SK-N-SH (cell line): ENCODE data around the gene LRRC8C. TPM values are rescaled to one million over a fixed set of nuclear protein-coding genes. Genes with fewer than 3 reads are reported as not detected.

Experiments used
- CTCF ChIA-PET: fragments of 300-600, 350-600 bp; formaldehyde crosslinking; extraction: SDS; loops from one replicate; lab custom pipeline; 2021; lab: Yijun Ruan, JAX
- POLR2A ChIA-PET: fragments of 350-600 bp; sonication (Branson Sonifier 250); formaldehyde crosslinking; extraction: SDS; loops from one replicate; lab custom pipeline; 2020; ENCODE audit warnings: antibody characterized with exemption, inconsistent platforms; lab: Yijun Ruan, JAX
- DNase-seq: peaks from one replicate; pipeline ENCODE4 v3.0.0; 2012
- H2AFZ ChIP-seq: fragments of 200-600 bp; sonication (generic); 2 replicates; pipeline ENCODE4 v1.8.1; 2016; ENCODE audit warnings: antibody characterized with exemption, mild to moderate bottlenecking, low read depth
- H3F3A ChIP-seq: fragments of 200-600 bp; sonication (generic); replicated peaks from 2 replicates; pipeline ENCODE3; 2016; ENCODE audit warnings: antibody characterized with exemption, mild to moderate bottlenecking; ENCODE audit not compliant: insufficient read depth
- H3K27ac ChIP-seq, 2 experiments: fragments of 200-500 bp in 1 of 2; fragments of 200-600 bp in 1 of 2; sonication (Bioruptor generic) in 1 of 2; sonication (generic), shearing (Covaris generic) in 1 of 2; 2 replicates each; pipeline versions ENCODE4 v1.5.1 to v1.6.1; 2014 to 2016; ENCODE audit warnings: low read depth in 2 of 2, inconsistent platforms in 1 of 2, low read length in 1 of 2, mild to moderate bottlenecking in 1 of 2, mixed read lengths in 1 of 2
- H3K27me3 ChIP-seq: fragments of 200-600 bp; sonication (generic), shearing (Covaris generic); 2 replicates; pipeline ENCODE4 v1.6.1; 2016; ENCODE audit warnings: mixed run types; ENCODE audit not compliant: insufficient read depth
- H3K36me3 ChIP-seq, 2 experiments: fragments of 200-500 bp in 1 of 2; fragments of 200-600 bp in 1 of 2; sonication (Bioruptor generic) in 1 of 2; sonication (generic) in 1 of 2; replicated peaks in 1 of 2; 2 replicates each; pipeline versions ENCODE3 to v1.5.1; 2014 to 2016; ENCODE audit warnings: low read length in 1 of 2, mild to moderate bottlenecking in 1 of 2; ENCODE audit not compliant: insufficient read depth in 2 of 2, control insufficient read depth in 1 of 2
- H3K4me1 ChIP-seq, 2 experiments: fragments of 200-500 bp in 1 of 2; fragments of 200-600 bp in 1 of 2; sonication (Bioruptor generic) in 1 of 2; sonication (generic), shearing (Covaris generic) in 1 of 2; 2 replicates each; pipeline versions ENCODE4 v1.5.1 to v1.6.1; 2014 to 2016; ENCODE audit warnings: low read depth in 1 of 2, low read length in 1 of 2, mixed run types in 1 of 2; ENCODE audit not compliant: insufficient read depth in 2 of 2, control insufficient read depth in 1 of 2
- H3K4me2 ChIP-seq: fragments of 200-600 bp; sonication (generic), shearing (Covaris generic); 2 replicates; pipeline ENCODE4 v1.6.1; 2017; ENCODE audit warnings: mixed run types
- H3K4me3 ChIP-seq, 2 experiments: fragments of 200-500 bp in 1 of 2; fragments of 200-600 bp in 1 of 2; sonication (Bioruptor generic) in 1 of 2; sonication (generic), shearing (Covaris generic) in 1 of 2; 2 replicates each; pipeline versions ENCODE4 v1.5.1 to v1.8.1; 2014 to 2016; ENCODE audit warnings: low read depth in 2 of 2, inconsistent platforms in 1 of 2, low read length in 1 of 2, mild to moderate bottlenecking in 1 of 2, mixed read lengths in 1 of 2, moderate library complexity in 1 of 2
- H3K79me2 ChIP-seq: fragments of 200-600 bp; sonication (generic); 2 replicates; pipeline ENCODE4 v1.8.1; 2017; ENCODE audit warnings: mild to moderate bottlenecking; ENCODE audit not compliant: insufficient read depth
- H3K9ac ChIP-seq: fragments of 200-600 bp; sonication (generic); 2 replicates; pipeline ENCODE4 v1.6.1; 2017; ENCODE audit warnings: mixed run types
- H3K9me2 ChIP-seq: fragments of 200-600 bp; sonication (generic); 2 replicates; pipeline ENCODE4 v1.6.1; 2017; ENCODE audit warnings: mixed run types
- H3K9me3 ChIP-seq: fragments of 200-600 bp; sonication (generic); 2 replicates; pipeline ENCODE4 v1.6.1; 2017; ENCODE audit warnings: mixed run types, mild to moderate bottlenecking, moderate library complexity
- H4K20me1 ChIP-seq: fragments of 200-600 bp; sonication (generic); 2 replicates; pipeline ENCODE4 v1.6.1; 2017; ENCODE audit warnings: mild to moderate bottlenecking, mixed run types; ENCODE audit not compliant: insufficient read depth
- CHD2 ChIP-seq: fragments of 150-350 bp; IDR thresholded peaks from 2 replicates; pipeline ENCODE4 v1.6.1; 2018; ENCODE audit warnings: low read length; ENCODE audit not compliant: partially characterized antibody
- EP300 ChIP-seq, 2 experiments: IDR thresholded peaks; 2 replicates each; pipeline versions ENCODE4 v1.4.0 to v1.6.1; 2012; ENCODE audit warnings: borderline replicate concordance in 1 of 2, low read depth in 1 of 2, low read length in 1 of 2
- FOSL2 ChIP-seq: IDR thresholded peaks from 2 replicates; pipeline ENCODE4 v1.4.0; 2012; ENCODE audit warnings: low read depth, mild to moderate bottlenecking, moderate library complexity, borderline replicate concordance
- FOXM1 ChIP-seq: IDR thresholded peaks from 2 replicates; pipeline ENCODE4 v1.4.0; 2012; ENCODE audit warnings: low read depth, mild to moderate bottlenecking
- GABPA ChIP-seq: IDR thresholded peaks from 2 replicates; pipeline ENCODE4 v1.4.0; 2012; ENCODE audit warnings: low read depth, mild to moderate bottlenecking
- JUND ChIP-seq: IDR thresholded peaks from 2 replicates; pipeline ENCODE4 v1.4.0; 2012
- MEF2A ChIP-seq: IDR thresholded peaks from 2 replicates; pipeline ENCODE4 v1.4.0; 2012; ENCODE audit warnings: low read depth, borderline replicate concordance
- NFIC ChIP-seq: IDR thresholded peaks from 2 replicates; pipeline ENCODE4 v1.4.0; 2012; ENCODE audit warnings: borderline replicate concordance
- NRF1 ChIP-seq: IDR thresholded peaks from 2 replicates; pipeline ENCODE4 v1.6.1; 2012; ENCODE audit warnings: low read depth, mild to moderate bottlenecking, low read length
- RAD21 ChIP-seq: IDR thresholded peaks from 2 replicates; pipeline ENCODE4 v1.6.1; 2012; ENCODE audit warnings: mild to moderate bottlenecking, low read length
- RFX5 ChIP-seq: IDR thresholded peaks from 2 replicates; pipeline ENCODE4 v1.6.1; 2012; ENCODE audit warnings: mild to moderate bottlenecking, improper control_type of control experiment, low read length
- TAF1 ChIP-seq: IDR thresholded peaks from 2 replicates; pipeline ENCODE4 v1.6.1; 2012; ENCODE audit warnings: low read depth, mild to moderate bottlenecking, low read length, moderate library complexity, borderline replicate concordance
- TEAD4 ChIP-seq: IDR thresholded peaks from 2 replicates; pipeline ENCODE4 v1.4.0; 2012; ENCODE audit warnings: mild to moderate bottlenecking, borderline replicate concordance; ENCODE audit not compliant: insufficient read depth
- WGBS: methylation state at CpG from one replicate; pipeline ENCODE4 v1.1.6; 2017; ENCODE audit warnings: low lambda C conversion rate; 5-methylcytosine and 5-hydroxymethylcytosine counted together
- polyA plus RNA-seq, 3 experiments: library from polyadenylated mRNA; depleted of rRNA; stranded (reverse); fragments of >200 nt; gene quantifications; 2 replicates each; pipeline ENCODE4 v1.2.3, GENCODE V29; 2012
- TF ChIP-seq, protein P1 (sequence below): IDR thresholded peaks from 2 replicates; pipeline ENCODE4 v1.4.0; 2012; ENCODE audit warnings: low read depth, borderline replicate concordance
- TF ChIP-seq, protein P2 (sequence below): IDR thresholded peaks from 2 replicates; pipeline ENCODE4; 2012
- TF ChIP-seq, protein P3 (sequence below): IDR thresholded peaks from 2 replicates; pipeline ENCODE4 v1.6.1; 2012; ENCODE audit warnings: mild to moderate bottlenecking, low read depth, low read length, moderate library complexity
- TF ChIP-seq, protein P4 (sequence below): IDR thresholded peaks from 2 replicates; pipeline ENCODE4 v1.4.0; 2012; ENCODE audit warnings: low read depth

The LRRC8C gene
- polyA plus RNA-seq, 1 of the 3 experiments (the other 2 are of a cell fraction) = 4.2 TPM

GRCh38 chr1:89688607-89689006 lies 55.7 kb downstream of the LRRC8C start:
- H3K4me2 ChIP-seq = no peak overlapping the region
- H3F3A ChIP-seq = no peaks in the 10 kb centered on the region
- peaks cover 6 to 8% of the 10 kb centered on the region in 2 experiments; a peak in 3 of 4 replicates for H3K4me1 ChIP-seq
- ChIA-PET POLR2A (no interaction called here), CTCF (no interaction called here)
- H3K4me3 ChIP-seq = no peak overlapping the region
- H3K9me3 ChIP-seq = no peaks in the 10 kb centered on the region
- H2AFZ ChIP-seq = no peak overlapping the region
- WGBS = 89% methylated on average over 1 of the region's 1 CpG
- H3K9me2 ChIP-seq = no peaks in the 10 kb centered on the region
- no peak overlapping the region for H3K9ac ChIP-seq
- no peaks in the 10 kb centered on the region for H4K20me1 ChIP-seq
- TF ChIP-seq TAF1 = no peak
- no peak for TF ChIP-seq EP300 (IDR thresholded peaks at IDR 0.05; ENCODE audit: borderline replicate concordance in 1 of 2, low read depth in 1 of 2, low read length in 1 of 2)
- no peak for TF ChIP-seq JUND
- TF ChIP-seq NRF1 = no peak
- no peak for TF ChIP-seq FOSL2
- TF ChIP-seq, protein P1, sequence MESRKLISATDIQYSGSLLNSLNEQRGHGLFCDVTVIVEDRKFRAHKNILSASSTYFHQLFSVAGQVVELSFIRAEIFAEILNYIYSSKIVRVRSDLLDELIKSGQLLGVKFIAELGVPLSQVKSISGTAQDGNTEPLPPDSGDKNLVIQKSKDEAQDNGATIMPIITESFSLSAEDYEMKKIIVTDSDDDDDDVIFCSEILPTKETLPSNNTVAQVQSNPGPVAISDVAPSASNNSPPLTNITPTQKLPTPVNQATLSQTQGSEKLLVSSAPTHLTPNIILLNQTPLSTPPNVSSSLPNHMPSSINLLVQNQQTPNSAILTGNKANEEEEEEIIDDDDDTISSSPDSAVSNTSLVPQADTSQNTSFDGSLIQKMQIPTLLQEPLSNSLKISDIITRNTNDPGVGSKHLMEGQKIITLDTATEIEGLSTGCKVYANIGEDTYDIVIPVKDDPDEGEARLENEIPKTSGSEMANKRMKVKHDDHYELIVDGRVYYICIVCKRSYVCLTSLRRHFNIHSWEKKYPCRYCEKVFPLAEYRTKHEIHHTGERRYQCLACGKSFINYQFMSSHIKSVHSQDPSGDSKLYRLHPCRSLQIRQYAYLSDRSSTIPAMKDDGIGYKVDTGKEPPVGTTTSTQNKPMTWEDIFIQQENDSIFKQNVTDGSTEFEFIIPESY = no peak
- TF ChIP-seq CHD2 = no peak
- TF ChIP-seq, protein P2, sequence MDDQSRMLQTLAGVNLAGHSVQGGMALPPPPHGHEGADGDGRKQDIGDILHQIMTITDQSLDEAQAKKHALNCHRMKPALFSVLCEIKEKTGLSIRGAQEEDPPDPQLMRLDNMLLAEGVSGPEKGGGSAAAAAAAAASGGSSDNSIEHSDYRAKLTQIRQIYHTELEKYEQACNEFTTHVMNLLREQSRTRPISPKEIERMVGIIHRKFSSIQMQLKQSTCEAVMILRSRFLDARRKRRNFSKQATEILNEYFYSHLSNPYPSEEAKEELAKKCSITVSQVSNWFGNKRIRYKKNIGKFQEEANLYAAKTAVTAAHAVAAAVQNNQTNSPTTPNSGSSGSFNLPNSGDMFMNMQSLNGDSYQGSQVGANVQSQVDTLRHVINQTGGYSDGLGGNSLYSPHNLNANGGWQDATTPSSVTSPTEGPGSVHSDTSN = no peak
- no peak for TF ChIP-seq GABPA
- TF ChIP-seq NFIC = no peak
- TF ChIP-seq MEF2A = no peak
- TF ChIP-seq, protein P3, sequence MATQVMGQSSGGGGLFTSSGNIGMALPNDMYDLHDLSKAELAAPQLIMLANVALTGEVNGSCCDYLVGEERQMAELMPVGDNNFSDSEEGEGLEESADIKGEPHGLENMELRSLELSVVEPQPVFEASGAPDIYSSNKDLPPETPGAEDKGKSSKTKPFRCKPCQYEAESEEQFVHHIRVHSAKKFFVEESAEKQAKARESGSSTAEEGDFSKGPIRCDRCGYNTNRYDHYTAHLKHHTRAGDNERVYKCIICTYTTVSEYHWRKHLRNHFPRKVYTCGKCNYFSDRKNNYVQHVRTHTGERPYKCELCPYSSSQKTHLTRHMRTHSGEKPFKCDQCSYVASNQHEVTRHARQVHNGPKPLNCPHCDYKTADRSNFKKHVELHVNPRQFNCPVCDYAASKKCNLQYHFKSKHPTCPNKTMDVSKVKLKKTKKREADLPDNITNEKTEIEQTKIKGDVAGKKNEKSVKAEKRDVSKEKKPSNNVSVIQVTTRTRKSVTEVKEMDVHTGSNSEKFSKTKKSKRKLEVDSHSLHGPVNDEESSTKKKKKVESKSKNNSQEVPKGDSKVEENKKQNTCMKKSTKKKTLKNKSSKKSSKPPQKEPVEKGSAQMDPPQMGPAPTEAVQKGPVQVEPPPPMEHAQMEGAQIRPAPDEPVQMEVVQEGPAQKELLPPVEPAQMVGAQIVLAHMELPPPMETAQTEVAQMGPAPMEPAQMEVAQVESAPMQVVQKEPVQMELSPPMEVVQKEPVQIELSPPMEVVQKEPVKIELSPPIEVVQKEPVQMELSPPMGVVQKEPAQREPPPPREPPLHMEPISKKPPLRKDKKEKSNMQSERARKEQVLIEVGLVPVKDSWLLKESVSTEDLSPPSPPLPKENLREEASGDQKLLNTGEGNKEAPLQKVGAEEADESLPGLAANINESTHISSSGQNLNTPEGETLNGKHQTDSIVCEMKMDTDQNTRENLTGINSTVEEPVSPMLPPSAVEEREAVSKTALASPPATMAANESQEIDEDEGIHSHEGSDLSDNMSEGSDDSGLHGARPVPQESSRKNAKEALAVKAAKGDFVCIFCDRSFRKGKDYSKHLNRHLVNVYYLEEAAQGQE = no peak
- TF ChIP-seq TEAD4 = no peak
- no peak for TF ChIP-seq RAD21
- TF ChIP-seq, protein P4, sequence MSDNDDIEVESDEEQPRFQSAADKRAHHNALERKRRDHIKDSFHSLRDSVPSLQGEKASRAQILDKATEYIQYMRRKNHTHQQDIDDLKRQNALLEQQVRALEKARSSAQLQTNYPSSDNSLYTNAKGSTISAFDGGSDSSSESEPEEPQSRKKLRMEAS = no peak
- no peak for TF ChIP-seq FOXM1
- no peak for TF ChIP-seq RFX5
- DNase-seq = no peak
- no peaks in the 10 kb centered on the region for H3K79me2 ChIP-seq
- H3K27me3 ChIP-seq = no peaks in the 10 kb centered on the region
- no peak overlapping the region for H3K27ac ChIP-seq
- H3K36me3 ChIP-seq = peaks cover 16 to 19% of the 10 kb centered on the region in 2 experiments
